B cell (primary cell): ENCODE results near the gene ARHGAP26. TPM values are rescaled to one million over a fixed set of nuclear protein-coding genes. Genes with fewer than 3 reads are reported as not detected.
A peak's percentile ranks its signal among the peaks of the same experiment; 100 is the strongest.

Source experiments
- ATAC-seq: fragments of 200-7000 bp; cut with Tn5 transposase; one replicate; pipeline ENCODE4 v1.10.0; 2021; ENCODE audit warnings: low read depth, mild to moderate bottlenecking, moderate number of reproducible peaks, moderate library complexity
- CTCF ChIA-PET: fragments of 350-600 bp; sonication (Branson Sonifier 250); formaldehyde crosslinking; loops from one replicate; lab custom pipeline; 2021; ENCODE audit warnings: antibody characterized with exemption, inconsistent platforms; lab: Charles Lee
- POLR2A ChIA-PET: fragments of 350-600 bp; sonication (Branson Sonifier 250); formaldehyde crosslinking; loops from one replicate; lab custom pipeline; 2021; ENCODE audit warnings: antibody characterized with exemption; lab: Charles Lee
- DNase-seq: peaks from one replicate; pipeline ENCODE4 v3.0.0; 2013
- H2AFZ ChIP-seq: 2 replicates; pipeline ENCODE4 v1.6.1; 2012; ENCODE audit warnings: mild to moderate bottlenecking, low read depth, low read length; ENCODE audit not compliant: insufficient read depth, poor library complexity, severe bottlenecking
- H3K27ac ChIP-seq, 2 donors: 1 replicate in 1 of 2; 2 replicates in 1 of 2; pipeline ENCODE4 v1.5.1; 2012 to 2013; ENCODE audit warnings: low read length in 2 of 2, mild to moderate bottlenecking in 2 of 2, moderate library complexity in 1 of 2
- H3K27me3 ChIP-seq, 4 experiments: fragments of 200-600 bp in 1 of 4; sonication (generic) in 1 of 4; replicated peaks in 1 of 4; 1 replicate in 2 of 4; 2 replicates in 2 of 4; pipeline versions ENCODE4 v1.6.1 to v1.7.0; 2013 to 2016; ENCODE audit warnings: low read length in 3 of 4, mild to moderate bottlenecking in 2 of 4, mixed read lengths in 1 of 4, moderate library complexity in 1 of 4; ENCODE audit not compliant: insufficient read depth in 4 of 4, control insufficient read depth in 3 of 4; ENCODE audit errors: control extremely low read depth in 1 of 4
- H3K36me3 ChIP-seq, 2 experiments: replicated peaks in 1 of 2; 1 replicate in 1 of 2; 2 replicates in 1 of 2; pipeline versions ENCODE4 v1.6.1 to v1.7.1; 2013; ENCODE audit warnings: low read length in 1 of 2; ENCODE audit not compliant: insufficient read depth in 2 of 2, control insufficient read depth in 1 of 2; ENCODE audit errors: control extremely low read depth in 1 of 2, extremely low read depth in 1 of 2
- H3K4me1 ChIP-seq, 2 donors: fragments of 200-600 bp in 1 of 2; sonication (generic) in 1 of 2; 1 replicate in 1 of 2; 2 replicates in 1 of 2; pipeline versions ENCODE4 v1.5.1 to v1.6.1; 2013 to 2017; ENCODE audit warnings: low read length in 2 of 2; ENCODE audit not compliant: control insufficient read depth in 2 of 2, insufficient read depth in 2 of 2
- H3K4me2 ChIP-seq: replicated peaks from 2 replicates; pipeline ENCODE3; 2012; ENCODE audit warnings: mild to moderate bottlenecking, low read depth, low read length; ENCODE audit not compliant: poor library complexity, severe bottlenecking
- H3K4me3 ChIP-seq, 5 experiments: fragments of 200-600 bp in 1 of 5; sonication (generic) in 1 of 5; 1 replicate in 3 of 5; 2 replicates in 2 of 5; pipeline versions ENCODE4 v1.5.1 to v1.7.0; 2011 to 2016; ENCODE audit warnings: low read length in 4 of 5, mild to moderate bottlenecking in 4 of 5, low read depth in 2 of 5, control low read depth in 1 of 5, moderate library complexity in 1 of 5; ENCODE audit not compliant: insufficient read depth in 1 of 5; ENCODE audit errors: control extremely low read depth in 1 of 5, extremely low read depth in 1 of 5
- H3K79me2 ChIP-seq: fragments of 200-600 bp; sonication (generic); one replicate; pipeline ENCODE4 v1.6.0; 2016; ENCODE audit warnings: low read length; ENCODE audit not compliant: control insufficient read depth, insufficient read depth
- H3K9ac ChIP-seq: fragments of 200-600 bp; sonication (generic); 2 replicates; pipeline ENCODE4 v1.6.1; 2017; ENCODE audit warnings: mild to moderate bottlenecking, low read length, moderate library complexity
- H3K9me3 ChIP-seq, 3 donors: one replicate each; pipeline versions ENCODE4 v1.6.1 to v1.7.1; 2013; ENCODE audit warnings: low read length in 2 of 3; ENCODE audit not compliant: control insufficient read depth in 2 of 3, insufficient read depth in 1 of 3; ENCODE audit errors: control extremely low read depth in 1 of 3
- H4K20me1 ChIP-seq: 2 replicates; pipeline ENCODE4 v1.6.0; 2012; ENCODE audit warnings: mild to moderate bottlenecking, low read length; ENCODE audit not compliant: insufficient read depth, control insufficient read depth, poor library complexity, severe bottlenecking
- H3K27ac Mint-ChIP-seq: one replicate; pipeline ENCODE4 v1.8.0; 2021; ENCODE audit warnings: mixed read lengths
- H3K27me3 Mint-ChIP-seq: one replicate; pipeline ENCODE4 v1.8.0; 2021; ENCODE audit warnings: mixed read lengths
- H3K4me1 Mint-ChIP-seq: one replicate; pipeline ENCODE4 v1.8.0; 2021; ENCODE audit warnings: mixed read lengths
- H3K4me3 Mint-ChIP-seq: one replicate; pipeline ENCODE4 v1.8.0; 2021; ENCODE audit warnings: mixed read lengths
- H3K9me3 Mint-ChIP-seq: one replicate; pipeline ENCODE4 v1.8.0; 2022; ENCODE audit warnings: mixed read lengths; ENCODE audit not compliant: insufficient read depth
- CTCF ChIP-seq: fragments of 200-600 bp; IDR thresholded peaks from one replicate; pipeline ENCODE4 v1.8.0; 2022; ENCODE audit warnings: antibody characterized with exemption, mild to moderate bottlenecking
- EZH2 ChIP-seq: IDR thresholded peaks from 2 replicates; pipeline ENCODE4 v1.6.1; 2012; ENCODE audit warnings: borderline replicate concordance, low read depth, mild to moderate bottlenecking, moderate library complexity, low read length; ENCODE audit not compliant: insufficient read depth, poor library complexity, severe bottlenecking
- WGBS: methylation state at CpG from one replicate; pipeline ENCODE4 v1.1.5; 2013; ENCODE audit warnings: missing lambda C conversion rate; ENCODE audit not compliant: insufficient coverage; 5-methylcytosine and 5-hydroxymethylcytosine counted together
- intact Hi-C: fragments of 100-400 bp; cut with micrococcal nuclease; formaldehyde crosslinking; loops from one replicate; pipeline ENCODE4 v1.10.0; 2022
- polyA plus RNA-seq: library from polyadenylated mRNA; depleted of rRNA; stranded (reverse); fragments of >200 nt; gene quantifications from 2 replicates; pipeline ENCODE4 v1.2.3, GENCODE V29; 2012
- total RNA-seq, 2 donors: library from RNA; stranded (reverse); fragments of 120-200 nt in 1 of 2; gene quantifications; 1 replicate in 1 of 2; 2 replicates in 1 of 2; pipeline versions ENCODE4 v1.2.3 to v1.2.4, GENCODE V29; 2013 to 2022

ARHGAP26 gene
- total and polyA plus RNA-seq, 2 donors (not counting 1 experiment from before 2014, with no cell fraction given): 1.8 to 22.5 TPM

DNA sequence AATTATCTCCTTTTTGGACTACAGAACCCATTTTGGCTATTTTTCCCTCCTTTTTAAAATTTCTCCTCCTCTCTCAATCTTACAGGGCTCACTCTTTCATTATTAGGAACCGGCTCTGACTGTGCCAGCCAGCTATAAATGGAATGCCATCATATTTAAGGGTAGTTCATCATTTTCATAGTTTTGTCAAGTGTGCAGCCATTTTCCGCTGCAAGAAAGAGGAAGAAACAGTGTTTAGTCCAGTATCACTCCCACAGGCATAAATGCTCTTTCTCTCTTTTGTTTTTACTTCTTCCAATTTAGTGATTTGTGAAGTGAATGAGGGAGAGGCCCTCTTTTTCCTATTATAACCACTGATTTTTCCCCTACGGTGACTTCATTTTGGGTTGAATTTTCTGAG, 343.3 kb downstream of the ARHGAP26 start:
- no peak for DNase-seq

DNA sequence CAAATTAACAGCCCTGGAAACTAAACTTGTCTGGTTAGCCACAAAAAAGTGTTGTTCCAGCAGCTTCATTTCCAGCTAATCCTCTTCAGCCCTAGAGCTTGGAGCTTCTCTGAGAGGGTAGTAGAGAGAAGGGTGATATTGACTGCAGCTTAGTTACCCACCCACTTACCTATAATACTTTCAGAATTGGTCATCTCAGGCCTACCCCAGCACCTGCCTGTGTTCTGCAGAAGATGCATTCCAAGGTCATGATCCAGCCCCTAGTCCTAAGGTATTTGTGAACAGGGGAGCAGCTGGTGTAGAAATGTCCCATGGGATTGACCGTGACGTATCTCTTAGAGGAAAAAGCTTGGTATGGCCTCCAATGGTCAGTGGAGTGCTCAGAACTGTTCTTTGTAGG, 344.3 kb downstream of the ARHGAP26 start:
- intact Hi-C loops: no loop called here
- Histone ChIP-seq H3K4me2 (no peak overlapping the region), H3K27me3 (no peaks in the 10 kb centered on the region), H3K27ac (no peak overlapping the region), H3K9ac (no peak overlapping the region), H3K79me2 (no peaks in the 10 kb centered on the region), H2AFZ (no peak overlapping the region), H3K4me3 (no peak overlapping the region), H4K20me1 (no peaks in the 10 kb centered on the region), H3K36me3 (no peaks in the 10 kb centered on the region), H3K9me3 (no peaks in the 10 kb centered on the region), H3K4me1 (peaks cover 14 to 22% of the 10 kb centered on the region in 2 donors)
- Mint-ChIP-seq H3K27me3 (no peaks in the 10 kb centered on the region), H3K4me1 (peaks cover 33% of the 10 kb centered on the region), H3K9me3 (no peaks in the 10 kb centered on the region), H3K27ac (no peak overlapping the region), H3K4me3 (no peak overlapping the region)
- ChIA-PET CTCF (no interaction called here), POLR2A (no interaction called here)
- DNase-seq: no peak
- TF ChIP-seq CTCF (no peak), EZH2 (no peak)
- 37% methylated on average over 2 of the region's 2 CpGs for WGBS
- no peak for ATAC-seq

More for the DNA sequence above, 343.3 kb downstream of the ARHGAP26 start:
- no peak overlapping the region for H3K4me3 ChIP-seq
- H3K4me1 Mint-ChIP-seq: peaks cover 24% of the 10 kb centered on the region
- CTCF ChIA-PET: no interaction called here
- POLR2A ChIA-PET: no interaction called here
- H3K4me1 ChIP-seq: peaks cover 10 to 14% of the 10 kb centered on the region in 2 donors
- H3K4me3 Mint-ChIP-seq: no peak overlapping the region
- H3K79me2 ChIP-seq: no peaks in the 10 kb centered on the region
- no CpG with 5 or more reads among the region's 3 CpGs for WGBS
- no peaks in the 10 kb centered on the region for H3K36me3 ChIP-seq
- no peak for ATAC-seq
- H3K4me2 ChIP-seq: peak overlapping the region; percentile 35
- no peaks in the 10 kb centered on the region for H3K9me3 ChIP-seq
- peak overlapping the region; percentile 8 for H3K9ac ChIP-seq
- H2AFZ ChIP-seq: peak overlapping the region; percentile 62
- no peak for TF ChIP-seq CTCF
- H4K20me1 ChIP-seq: no peaks in the 10 kb centered on the region
- no peaks in the 10 kb centered on the region for H3K9me3 Mint-ChIP-seq
- H3K27me3 Mint-ChIP-seq: no peaks in the 10 kb centered on the region
- H3K27ac ChIP-seq: no peak overlapping the region
- no peak overlapping the region for H3K27ac Mint-ChIP-seq
- intact Hi-C loops: no loop called here
- no peaks in the 10 kb centered on the region for H3K27me3 ChIP-seq
